GM21515 (cell line): ENCODE data around the gene PHF8.

Experiments
- ATAC-seq: cut with Tn5 transposase; IDR thresholded peaks from one replicate; pipeline ENCODE4 v1.9.1; 2021; ENCODE audit not compliant: unreplicated experiment

Gene PHF8

DNA sequence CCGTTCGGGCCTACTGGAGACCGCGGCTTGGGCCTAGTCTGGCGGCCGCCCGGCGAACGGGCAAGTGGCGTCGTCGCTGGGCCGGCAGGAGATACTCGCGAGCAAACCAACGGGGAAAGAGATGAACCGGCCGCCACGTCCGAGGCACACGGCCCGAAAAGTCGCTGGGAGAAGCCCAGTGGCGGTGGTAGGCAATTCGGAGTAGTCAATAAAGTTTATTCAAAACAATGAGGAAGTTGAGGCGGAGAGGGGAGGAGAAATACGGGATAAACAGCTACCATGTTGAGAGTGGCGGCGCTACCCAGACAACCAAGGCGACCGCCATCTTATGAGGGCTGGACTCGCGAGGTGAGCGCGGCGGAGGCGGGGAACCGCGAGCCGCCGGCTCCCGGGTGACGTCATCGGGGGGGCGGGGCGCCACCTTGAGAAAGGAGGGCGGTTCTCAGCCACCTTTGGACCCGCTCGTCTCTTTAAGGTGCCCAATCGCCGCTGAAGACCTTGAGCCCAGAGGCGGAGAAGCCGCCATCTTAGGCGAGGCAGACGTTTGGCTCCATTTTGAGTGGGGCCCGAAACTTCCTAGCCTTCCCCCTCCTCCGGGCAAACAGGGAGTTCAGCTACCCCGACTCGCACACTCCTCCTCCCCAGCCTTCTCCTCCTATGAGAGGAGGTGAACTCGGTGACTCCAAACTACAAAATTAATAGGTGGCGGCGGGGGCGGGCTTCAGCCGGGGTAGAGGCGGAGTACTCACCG lies at the start of gene PHF8:
Gene PHF8, minus strand, starts transcription at position 348 of the 751 bp plus-strand sequence. CDS start 1,745 bp downstream, outside the sequence.
- ATAC-seq: peak; percentile 80

DNA sequence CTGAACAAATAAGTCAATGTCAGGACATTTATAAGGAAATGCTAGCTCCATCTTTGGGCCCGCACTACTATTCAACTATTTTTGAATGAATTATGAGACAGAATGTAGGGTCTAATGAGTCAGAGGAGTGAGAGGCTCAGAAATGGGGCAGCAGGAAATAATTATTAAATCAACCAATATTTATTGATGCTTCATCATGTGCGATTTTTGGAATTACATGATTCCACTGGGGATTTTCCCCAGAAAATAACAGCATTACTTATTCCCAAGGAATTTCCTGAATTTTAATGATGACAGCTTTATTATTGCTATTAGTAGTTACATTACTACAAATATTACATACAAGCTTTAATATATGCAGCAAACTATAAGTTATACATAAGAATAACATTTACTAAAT lies 49.3 kb upstream of the PHF8 start:
- ATAC-seq: no peak

DNA sequence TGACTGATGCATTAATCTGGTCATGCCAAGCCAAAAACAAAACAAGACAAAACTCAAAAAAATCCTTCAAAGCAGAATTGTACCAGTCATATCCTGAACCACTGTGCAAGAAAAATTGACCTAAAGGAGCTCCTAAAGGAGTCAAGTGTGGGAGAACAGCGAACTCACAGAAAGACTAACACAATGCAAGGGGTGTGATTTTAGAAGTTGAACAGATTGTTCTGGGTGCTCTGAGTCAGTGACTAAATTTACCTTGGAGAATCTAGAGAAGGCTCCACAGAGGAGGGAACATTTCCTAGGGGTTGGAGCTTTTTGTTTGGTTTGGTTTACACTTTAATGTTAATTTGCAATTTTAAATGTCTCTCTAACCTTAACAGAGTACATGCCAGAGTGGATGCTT lies 48.9 kb upstream of the PHF8 start:
- ATAC-seq: no peak

DNA sequence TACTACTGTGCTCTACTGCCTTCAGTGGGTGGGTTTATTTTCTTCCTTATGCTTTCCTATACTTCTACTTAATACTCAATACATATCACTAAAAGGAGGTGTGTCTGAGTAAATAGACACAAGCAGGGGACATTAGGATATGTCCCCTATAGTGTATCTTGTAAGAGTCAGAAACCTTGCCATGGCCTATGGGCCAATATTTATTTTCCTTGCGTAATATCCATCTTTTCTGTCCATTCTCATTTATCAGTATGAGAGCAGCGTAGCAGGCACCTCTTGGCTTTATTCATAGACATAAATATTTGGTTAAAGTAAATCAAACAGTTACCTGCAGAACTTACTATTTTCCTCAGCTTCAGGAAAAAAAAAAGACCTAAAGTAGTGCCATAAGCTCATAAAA lies 46.6 kb upstream of the PHF8 start:
- ATAC-seq: no peak

DNA sequence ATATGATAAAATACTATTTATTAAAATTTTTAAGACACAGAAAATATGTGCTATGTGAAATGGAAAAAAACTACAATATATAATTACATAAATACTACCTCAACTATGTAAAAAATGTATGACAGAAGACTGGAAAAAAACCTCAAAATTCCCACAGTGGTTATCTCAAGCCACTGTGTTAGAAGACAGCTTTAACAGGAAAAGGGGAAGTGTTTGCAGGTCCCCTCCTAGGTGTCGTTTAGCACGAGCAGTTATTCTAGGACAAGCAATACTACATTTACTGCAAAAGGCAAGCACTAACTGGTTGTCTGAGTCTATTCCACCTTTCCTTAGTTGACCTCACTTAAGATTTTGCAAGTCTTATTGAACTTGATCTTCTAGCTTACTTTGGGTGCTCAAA lies 44.9 kb upstream of the PHF8 start:
- no peak for ATAC-seq

DNA sequence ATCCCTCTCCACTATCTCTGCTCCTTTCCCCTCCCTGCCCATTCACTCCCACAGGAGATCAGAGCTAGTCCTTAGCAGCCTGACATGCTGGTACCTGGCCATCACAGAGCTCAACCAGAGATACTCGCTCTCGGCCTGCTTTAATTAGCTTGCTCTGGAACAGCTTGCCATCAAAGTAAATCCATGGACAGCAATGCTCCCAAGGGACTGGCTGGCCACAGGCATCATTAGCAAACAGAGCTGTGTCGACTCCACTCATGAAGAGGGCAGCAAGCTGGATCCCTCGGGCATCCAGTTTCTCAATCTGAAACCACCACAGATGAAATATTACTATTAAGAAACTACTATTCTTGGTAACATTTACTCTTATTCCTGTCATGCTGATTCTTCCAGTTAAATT lies 43.4 kb upstream of the PHF8 start:
- ATAC-seq: no peak

DNA sequence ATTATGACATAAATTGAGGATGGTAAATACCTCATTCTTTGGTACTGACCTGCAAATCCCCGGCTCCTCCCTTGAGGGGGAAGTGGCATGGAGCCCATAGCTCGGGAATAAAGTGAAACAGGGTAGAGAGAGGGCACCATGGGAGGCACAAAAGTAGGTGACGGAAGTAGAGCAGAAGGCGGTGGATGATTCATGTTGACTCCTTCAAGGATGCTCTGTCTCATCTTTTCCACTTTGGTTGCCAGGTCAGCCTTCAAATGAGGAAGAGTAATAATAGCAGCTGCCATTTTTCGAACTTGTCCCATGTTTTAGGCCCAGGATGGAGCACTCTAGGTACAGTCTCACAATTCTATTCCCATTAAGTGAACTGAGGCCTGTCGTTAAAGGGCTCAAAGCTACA lies 41.4 kb upstream of the PHF8 start:
- ATAC-seq: no peak

DNA sequence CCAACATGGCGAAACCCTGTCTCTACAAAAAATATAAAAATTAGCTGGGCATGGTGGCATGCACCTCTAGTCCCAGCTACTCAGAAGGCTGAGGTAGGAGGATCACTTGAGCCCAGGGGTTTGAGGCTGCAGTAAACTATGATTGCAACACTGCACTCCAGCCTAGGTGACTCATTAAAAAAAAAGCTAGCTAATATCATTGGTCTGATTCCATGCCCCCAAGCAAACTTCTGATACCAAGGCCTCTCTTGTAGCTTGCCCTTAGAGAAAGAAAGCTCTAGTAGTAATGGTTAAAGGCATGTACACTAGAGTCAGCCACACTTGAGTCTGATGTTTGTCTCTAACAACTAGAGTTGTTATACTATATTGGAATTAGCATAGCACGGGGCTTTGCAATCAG lies 32.6 kb upstream of the PHF8 start:
- ATAC-seq: no peak

DNA sequence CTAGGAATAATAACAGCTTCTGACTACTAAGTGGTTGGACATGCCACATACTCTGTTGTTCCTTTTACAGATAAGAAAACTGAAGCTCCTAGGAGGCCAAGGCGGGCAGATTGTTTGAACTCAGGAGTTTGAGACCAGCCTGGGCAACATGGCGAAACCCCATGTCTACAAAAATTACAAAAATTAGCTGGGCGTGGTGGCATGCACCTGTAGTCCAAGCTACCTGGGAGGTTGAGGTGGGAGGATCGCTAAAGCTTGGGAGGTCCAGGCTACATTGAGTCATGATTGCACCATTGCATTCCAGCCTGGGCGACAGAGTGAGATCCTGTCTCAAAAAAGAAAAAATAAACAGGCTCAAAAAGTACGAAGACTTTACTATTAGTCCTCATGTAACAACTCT lies 30.6 kb upstream of the PHF8 start:
- no peak for ATAC-seq

DNA sequence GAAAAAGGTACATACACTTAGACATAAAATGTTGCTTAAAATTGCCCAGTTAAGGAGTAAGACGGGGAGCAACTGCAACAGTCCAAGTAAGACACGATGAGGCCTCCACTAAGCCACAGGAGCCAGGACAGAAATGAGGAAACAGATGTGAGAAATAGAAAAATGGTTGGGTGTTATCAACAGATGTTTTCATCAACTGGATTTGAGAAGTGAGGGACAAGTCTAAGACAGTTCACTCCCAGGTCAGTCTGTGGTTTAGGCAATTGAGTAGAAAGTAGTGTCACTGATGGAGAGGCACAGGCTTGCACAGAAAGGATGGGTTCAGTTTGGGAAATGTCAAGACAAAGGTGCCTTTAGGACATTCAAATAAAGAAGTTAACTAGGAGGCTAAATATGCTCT lies 23.5 kb upstream of the PHF8 start:
- no peak for ATAC-seq

DNA sequence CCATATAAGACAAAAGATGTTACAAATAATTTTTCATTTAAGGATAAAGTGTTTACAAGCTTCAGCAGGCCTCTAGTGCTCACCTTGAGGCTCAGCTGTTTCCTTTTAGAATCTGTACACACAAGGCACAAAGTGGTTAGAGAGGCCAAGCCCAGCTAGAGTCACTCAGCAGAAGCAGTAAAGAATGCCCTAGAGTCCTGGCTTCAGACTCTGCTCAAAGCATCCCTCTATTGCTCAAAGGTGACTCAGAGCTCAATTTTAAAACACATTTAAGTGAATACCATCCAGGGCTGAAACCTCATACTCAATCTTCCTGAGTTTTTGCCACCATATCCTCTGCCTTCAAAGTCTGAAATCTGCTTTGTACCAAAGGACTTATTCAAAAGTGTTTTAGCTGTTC lies 22.6 kb upstream of the PHF8 start:
- no peak for ATAC-seq

DNA sequence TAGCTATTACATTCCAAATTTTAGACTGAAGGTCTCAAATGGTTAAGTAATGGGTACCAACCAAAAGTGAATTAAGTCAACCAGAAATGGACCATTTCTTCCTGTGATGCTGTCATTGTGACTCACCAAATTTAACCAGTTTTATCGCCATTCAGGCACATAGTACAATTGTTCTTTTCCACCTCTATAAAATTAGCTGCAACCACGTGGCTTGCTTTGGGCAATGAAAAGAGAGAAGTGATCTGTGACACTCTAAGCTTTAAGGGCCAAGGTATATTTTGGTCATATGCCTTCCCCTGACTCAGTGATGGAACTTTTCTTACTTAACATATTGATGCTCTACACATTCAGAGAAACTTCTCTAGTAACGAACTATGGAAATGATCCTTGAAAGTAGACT lies 20.3 kb upstream of the PHF8 start:
- no peak for ATAC-seq

DNA sequence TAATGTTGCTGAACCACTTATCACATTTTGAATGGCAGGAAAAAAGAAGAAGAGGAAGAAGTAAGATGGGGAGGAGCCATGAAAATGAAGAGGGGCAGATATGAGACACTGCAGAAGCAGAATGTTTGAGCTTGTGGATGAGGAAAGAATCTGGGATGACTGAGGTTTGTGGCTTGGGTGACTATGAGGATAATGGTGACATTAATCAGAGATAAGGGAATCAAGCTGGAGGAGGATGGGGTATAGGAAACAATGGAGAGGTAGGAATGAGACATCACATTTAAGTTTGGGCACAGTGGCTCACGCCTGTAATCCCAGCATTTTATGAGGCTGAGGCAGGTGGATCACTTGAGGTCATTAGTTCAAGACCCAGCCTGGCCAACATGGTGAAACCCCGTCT lies 19.1 kb upstream of the PHF8 start:
- no peak for ATAC-seq

DNA sequence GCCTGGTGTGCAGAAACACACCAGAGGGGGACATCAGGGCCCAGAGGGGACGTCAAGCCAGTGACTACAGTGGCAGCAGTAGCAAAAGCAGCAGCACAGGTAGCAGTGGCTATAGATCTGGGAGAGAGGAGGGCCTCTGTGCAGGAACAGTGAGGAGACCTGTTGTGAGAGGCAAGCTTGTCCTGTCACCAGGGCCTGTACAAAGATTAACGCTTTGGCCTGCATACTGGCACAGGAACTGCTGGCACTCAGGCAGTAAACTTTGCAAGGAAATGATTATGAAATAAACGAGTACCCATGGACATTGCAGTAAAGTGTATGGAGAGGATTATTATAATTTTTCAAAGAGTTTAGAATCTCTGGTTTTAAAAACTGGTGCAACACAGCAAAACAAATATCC lies 5.5 kb upstream of the PHF8 start:
- ATAC-seq: no peak

DNA sequence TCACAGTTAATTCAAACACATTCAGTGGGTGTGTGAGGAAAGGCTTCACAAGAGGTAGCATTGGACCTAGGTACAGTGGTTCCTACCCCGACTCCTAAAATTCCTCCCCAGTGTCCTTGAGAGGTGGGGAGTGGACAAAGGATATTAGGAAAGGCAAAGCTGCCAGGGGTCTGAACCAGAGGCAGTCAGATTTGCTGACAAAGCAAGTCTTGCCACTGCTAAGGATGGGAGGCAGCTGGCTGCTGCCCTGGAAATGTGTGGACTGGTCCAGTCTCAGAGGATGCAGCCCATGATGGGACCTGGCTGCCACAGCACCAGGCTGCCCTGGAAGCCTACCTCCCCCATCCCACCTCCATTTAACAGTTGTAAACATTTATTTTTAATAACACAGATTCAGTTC lies 4.1 kb upstream of the PHF8 start:
- ATAC-seq: no peak

DNA sequence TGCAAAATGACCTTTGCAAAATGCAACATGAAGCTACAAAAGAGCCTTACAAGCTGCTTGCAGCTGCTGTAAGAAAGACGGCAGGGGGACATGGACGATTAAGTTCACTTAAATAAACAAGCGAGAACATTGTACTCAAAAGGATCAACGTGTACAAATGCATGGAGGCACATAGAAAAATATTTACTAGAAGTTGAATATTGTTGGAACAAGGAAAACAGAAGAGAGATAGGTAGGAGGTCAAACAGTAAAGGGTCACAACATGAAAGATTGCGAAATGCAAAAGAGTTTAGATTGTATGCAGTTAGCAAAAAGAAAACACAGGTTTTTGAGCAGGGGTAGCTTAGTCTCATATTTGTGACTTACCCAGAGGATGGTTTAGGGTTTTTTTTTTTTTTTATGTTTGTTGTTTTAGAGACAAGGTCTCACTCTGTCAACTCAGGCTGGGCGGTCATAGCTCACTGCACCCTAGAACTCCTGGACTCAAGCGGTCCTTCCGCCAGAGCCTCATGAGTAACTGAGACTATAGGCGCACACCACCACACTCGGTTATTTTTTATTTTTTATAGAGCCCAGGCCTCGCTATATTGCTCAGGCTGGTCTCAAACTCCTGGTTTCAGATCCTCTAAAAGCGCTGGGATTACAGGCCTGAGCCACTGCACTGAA lies 1.4 kb upstream of the PHF8 start:
- ATAC-seq: no peak

DNA sequence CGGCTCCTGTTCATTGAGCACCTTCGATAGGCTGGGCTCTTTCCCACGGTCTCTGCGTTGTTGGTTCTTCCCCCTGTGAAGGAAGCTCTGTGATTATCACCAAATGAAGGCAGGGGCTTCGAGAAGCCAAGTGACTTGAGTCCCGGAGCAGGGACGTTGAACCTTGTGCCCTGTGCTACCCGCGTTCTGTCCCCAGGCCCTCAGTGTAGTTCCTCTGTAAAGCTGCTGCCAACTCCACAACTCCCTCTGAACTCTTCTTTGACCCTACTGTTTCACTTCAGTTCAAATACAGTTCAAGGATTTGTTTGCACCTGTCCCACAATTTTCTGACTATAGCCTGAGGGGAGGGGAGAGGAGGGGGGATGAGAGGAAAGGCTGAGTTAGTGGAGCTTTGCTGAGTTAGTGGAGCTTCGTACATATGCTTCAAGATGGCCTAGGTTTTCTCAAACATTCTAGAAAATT lies 635 bp upstream of the PHF8 start:
- peak; percentile 1 for ATAC-seq

DNA sequence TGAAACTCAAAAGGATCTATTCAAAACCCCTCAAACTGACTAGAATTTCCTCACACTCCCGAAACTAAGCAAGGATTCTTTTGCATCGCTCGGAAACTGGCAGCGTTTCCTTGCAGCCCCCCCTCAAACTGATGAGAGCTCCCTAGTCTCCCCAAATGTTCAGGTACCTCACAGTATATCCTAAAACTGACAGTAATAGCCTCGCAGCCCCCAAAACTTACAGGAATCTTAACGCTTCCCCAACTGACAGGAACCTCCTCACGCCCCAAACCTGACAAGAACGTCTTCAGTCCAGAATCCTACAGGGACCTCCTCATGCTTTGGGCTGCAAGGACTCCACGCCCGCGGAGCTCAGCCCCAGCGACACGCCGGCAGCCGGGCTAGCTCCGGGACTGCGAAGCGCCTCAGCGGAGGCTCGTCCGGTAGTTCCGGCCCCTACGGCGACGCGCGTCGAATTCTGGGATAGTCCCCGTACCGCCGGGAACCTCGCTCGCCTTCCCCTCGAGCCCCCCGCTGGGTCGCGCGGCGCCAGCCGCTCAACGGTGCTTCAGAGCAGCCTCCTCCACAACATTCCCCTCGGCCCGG lies 640 bp downstream of the PHF8 start:
- peak; percentile 14 for ATAC-seq

DNA sequence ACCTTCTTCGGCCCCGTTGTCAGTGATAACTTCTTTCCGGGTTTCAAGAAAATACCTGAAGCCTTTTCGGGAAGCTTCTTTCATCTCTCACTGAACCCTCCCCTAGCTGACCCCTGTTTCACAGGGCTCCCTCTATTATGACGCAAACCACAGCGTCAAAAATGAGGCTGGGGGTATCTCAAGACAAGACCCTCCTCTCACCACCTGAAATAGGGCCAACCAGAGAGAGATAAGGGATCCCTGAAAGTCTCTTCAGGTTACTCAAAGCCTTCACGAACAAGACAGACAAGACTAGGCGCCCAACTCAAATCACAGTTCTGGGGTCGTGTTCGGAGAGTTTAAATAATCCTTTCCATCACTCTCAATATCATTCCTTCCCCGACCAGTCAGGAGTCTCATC lies 1.2 kb downstream of the PHF8 start:
- no peak for ATAC-seq

DNA sequence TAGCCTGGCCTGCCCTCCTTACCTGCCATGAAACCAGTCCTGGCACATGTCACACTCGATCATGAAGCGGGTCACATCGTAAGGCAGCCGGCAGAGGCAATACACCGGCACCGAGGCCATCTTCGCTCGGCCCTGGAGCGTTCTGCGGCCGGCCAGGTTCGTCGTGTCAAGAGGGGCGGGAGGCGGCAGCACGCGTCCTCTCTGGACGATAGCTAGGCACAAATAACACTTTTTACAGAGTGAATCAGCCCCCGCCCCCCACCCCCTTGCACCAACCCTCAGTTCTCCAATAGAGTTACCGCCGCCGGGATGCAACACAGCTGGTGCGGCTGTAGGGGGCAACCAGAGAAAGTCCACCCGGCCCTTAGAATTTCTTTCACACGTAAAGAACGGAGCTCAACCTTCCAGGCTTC lies 1.7 kb downstream of the PHF8 start:
- ATAC-seq: no peak

DNA sequence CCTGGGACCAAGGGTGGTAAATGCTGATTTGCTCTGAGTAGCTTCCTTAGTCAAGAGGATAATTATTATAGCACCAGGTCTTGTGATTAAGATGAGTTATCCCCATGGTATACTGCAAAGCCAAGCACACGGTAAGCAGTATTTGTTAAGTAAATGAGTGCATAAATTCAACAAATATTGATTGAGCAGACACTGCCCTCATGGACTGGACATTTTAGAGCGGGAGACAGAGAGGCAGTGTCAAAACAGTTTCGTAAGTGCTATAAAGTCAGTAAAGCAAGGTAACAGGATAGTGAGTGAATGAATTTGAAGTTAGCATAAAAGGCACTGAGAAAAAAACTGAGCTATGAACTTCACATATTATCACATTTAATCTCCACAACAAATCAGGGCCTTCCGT lies 13.9 kb downstream of the PHF8 start:
- ATAC-seq: no peak

DNA sequence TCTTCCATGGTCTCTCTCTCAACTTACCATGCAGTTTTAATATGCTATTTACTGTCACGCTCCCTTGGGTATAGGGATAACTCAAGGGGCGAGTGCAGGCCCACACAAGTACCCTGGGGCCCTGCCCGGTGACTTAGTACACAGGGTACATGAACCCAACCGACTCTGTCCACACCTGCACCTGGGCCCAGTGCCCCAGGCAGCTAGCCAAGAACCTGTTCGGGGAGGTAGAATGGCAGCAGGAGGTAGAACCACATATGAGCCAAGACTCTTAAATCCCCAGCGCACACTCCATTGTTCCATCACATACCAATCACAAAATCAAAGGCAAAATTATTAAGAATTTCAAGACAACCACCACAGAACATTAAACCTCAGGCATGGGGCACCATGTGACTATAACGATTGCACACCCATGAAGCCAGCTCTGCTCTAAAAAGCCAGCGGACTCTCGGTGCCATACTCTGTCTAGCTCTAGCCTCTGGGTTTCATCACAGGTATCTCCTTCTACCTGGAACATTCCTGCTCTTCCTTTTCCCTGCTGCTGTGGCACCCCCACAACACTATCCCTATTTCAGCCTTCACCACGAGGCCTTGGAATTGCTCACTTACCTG lies 14.6 kb downstream of the PHF8 start:
- no peak for ATAC-seq
